OCI-LY7 (cell line): ENCODE data around the gene IL24.

Experiments used
- EZH2phosphoT487 ChIP-seq: fragments of 200-600 bp; sonication (generic); IDR thresholded peaks from 2 replicates; pipeline ENCODE4 v1.6.1; 2018; ENCODE audit warnings: low read depth, borderline replicate concordance, mild to moderate bottlenecking, mixed run types, antibody characterized with exemption, low read length, moderate library complexity, mixed read lengths
- TF ChIP-seq, protein P1 (sequence below): fragments of 200-600 bp; sonication (generic); conservative IDR thresholded peaks from 2 replicates; pipeline ENCODE4 v1.5.1; 2014; ENCODE audit warnings: mild to moderate bottlenecking, antibody characterized with exemption, low read length, moderate library complexity, mixed read lengths

DNA sequence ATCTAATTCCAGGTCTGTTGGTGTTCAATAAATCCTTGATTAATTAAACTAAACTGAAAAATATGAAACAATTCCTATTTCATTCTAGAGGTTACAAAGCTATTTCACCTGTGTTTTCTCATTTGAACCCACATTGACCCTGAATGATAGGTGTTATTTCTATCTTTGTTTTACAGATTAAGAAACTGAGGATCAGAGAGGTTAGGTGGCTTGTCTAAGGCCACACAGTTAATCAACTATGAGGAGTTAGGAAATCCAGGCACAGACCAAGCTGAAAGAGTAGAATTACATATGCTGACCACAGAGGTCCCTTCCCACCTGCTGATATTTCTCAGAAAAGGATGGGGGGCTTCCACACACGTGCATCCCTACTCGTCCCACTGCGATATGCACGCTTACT, 48.5 kb downstream of the IL24 start:
- TF ChIP-seq, protein P1, sequence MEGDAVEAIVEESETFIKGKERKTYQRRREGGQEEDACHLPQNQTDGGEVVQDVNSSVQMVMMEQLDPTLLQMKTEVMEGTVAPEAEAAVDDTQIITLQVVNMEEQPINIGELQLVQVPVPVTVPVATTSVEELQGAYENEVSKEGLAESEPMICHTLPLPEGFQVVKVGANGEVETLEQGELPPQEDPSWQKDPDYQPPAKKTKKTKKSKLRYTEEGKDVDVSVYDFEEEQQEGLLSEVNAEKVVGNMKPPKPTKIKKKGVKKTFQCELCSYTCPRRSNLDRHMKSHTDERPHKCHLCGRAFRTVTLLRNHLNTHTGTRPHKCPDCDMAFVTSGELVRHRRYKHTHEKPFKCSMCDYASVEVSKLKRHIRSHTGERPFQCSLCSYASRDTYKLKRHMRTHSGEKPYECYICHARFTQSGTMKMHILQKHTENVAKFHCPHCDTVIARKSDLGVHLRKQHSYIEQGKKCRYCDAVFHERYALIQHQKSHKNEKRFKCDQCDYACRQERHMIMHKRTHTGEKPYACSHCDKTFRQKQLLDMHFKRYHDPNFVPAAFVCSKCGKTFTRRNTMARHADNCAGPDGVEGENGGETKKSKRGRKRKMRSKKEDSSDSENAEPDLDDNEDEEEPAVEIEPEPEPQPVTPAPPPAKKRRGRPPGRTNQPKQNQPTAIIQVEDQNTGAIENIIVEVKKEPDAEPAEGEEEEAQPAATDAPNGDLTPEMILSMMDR = no peak
- no peak for TF ChIP-seq EZH2phosphoT487
